ACHN (cell line): Measurements from ENCODE around the gene CRLF1.
A peak's percentile ranks its signal among the peaks of the same experiment; 100 is the strongest.
"Not testable (repeated sequence)": the region's sequence is repeated elsewhere in the genome, so short reads cannot be mapped to it uniquely, and the experiment has no call there.

Experiments used
- DNase-seq: peaks from one replicate; pipeline ENCODE4 v3.0.0-alpha.2; 2015
- in situ Hi-C: cut with HindIII; loops from 2 replicates; pipeline ENCODE4 v1.10.0; 2017; ENCODE audit warnings: low sequenced_read_pairs, low pct_ligation_motif_present, low pct_unique_long_range_greater_than_20kb

CRLF1 gene

DNA sequence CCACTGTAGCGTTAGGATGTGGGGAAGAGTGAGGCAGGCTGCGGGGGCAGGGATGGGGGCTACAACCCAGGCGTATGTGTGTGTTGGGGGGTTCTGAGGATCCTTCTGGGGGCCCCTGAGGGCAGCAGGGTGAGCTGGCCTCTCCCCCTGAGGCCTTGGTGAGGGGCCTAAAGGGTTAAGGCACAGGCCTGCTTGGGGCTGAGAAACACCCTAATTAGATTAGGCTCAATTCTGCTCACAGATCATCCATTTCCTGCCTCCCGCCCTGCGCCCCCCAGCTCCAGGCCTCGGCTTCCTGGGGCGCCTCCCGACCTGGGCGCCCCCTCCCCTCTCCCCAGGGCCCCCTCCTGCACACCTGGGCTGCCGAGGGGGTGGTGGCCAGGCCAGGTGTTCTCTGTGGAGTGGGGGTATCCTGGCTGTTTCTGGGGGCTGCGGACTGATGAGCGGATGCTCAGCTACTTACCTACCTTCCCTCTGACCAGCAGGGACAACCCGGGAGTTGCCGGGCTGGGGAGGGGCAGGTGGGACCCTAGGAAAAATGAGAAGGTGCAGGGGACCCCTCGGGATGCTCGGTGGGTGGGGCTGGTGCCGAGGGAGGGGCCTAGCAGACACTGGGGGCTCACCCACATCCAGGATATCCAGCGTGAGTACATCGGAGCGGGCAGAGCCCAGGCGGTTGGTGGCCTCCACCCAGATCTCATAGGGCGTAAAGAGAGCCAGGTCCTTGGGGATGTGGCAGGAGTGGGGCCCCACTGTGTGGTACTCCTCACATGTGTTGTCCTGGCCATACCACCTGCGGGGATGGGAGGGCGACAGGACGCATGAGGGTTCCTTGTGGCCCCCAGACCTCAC, 8.6 kb downstream of the CRLF1 start:
- in situ Hi-C loops, result no loop called here
- no peak for DNase-seq

DNA sequence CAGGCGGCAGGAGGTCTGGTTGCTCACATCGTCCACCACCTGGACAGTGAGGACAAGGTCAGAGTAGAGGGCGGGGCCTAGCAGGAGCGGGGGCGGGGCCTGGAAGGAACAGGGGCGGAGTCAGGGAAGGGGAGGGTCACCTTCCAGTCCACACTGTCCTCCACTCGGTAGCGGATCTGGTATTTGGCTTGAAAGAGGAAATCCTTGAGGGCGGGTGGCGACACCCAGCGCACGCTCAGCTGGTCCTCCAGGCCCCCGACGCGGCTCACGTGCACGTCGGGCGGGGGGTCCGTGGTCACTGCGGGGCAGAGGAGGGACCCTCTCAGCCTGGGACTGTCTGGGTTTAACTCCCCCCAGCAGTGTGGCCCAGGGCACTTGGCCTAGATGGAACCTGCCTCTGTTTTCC, 9.8 kb downstream of the CRLF1 start:
- in situ Hi-C loops, result no loop called here
- DNase-seq, result no peak

DNA sequence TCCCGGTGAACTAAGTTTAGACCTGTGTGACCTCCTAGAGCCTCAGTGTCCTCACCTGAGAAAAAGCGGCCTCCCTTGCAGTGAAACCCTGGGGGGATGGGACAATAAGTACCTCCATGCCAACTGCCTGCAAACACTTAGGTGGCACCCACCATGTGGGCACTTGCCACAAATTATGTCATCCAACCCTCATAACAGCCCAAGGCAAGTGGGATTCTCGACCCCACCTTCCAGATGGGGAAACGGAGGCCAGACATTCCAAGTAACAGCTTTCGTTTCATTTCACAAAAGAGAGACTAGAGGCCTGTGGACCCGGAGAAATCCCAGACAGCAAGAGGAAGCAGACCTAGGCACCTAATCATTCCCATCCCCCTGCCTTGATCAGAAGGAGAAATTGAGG, 11.1 kb downstream of the CRLF1 start:
- no peak for DNase-seq
- in situ Hi-C loops, result no loop called here

DNA sequence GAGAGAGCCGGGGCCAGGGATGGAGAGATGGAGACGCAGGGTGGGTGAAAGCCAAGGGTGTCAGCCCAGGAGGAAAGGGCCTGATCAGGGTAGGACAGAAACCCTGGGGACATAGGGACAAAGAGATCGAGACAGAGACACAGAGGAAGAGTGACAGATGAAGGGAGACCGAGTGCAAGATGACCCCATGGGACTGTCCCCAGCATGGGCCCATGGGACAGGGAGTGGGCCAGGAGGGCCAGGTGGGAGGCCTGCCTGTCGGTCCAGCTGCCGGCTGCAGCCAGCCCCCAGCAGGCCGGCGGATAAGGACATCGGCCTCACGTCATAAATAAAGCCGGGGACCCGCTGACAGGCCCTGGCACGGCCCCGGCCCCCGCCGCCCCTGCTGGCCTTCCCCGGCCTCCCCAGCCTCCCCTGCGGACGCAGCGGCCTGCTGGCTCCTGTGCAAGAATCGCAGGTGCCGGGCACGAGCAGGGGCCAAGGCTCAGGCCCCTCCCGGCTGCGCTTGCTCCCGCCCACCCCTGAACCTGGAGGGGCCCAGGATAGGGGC, 11.7 kb downstream of the CRLF1 start:
- DNase-seq, result no peak
- in situ Hi-C loops, result no loop called here

DNA sequence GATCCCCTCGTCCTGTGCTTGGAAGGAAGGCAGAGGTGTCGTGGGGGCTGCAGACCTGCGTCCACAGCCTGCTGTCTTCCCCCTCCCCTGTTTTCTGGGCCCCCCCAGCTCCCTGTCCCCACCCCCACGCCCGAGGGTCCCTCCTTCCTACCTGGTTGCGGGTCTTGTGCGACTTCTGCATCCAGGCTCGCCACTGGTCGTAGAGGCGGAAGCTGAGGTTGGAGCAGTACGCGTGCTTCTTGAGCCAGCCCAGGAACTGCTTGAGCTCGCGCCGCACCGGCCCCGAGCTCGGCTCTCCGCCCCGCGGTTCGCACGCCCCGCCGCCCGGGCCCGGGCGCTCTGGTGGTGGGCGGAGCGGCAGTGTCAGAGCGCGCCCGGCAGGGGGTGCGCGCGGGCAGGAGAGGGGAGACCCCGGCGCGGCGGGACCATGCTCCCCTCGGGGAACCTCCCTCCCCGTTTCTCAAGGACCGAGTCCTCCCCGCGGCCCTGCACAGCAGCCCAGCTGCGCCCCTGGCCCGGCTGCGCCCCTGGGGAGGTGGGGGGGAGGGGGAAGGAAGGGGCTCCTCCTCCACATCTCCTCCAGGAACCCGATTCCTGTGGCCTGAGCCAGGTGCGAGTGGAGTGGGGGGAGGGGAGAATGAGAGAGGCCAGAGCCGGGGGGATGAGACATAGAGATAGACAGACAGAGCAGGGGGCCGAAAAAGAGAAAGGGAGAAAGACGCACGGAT, 12.3 kb downstream of the CRLF1 start:
- in situ Hi-C loops, result no loop called here

DNA sequence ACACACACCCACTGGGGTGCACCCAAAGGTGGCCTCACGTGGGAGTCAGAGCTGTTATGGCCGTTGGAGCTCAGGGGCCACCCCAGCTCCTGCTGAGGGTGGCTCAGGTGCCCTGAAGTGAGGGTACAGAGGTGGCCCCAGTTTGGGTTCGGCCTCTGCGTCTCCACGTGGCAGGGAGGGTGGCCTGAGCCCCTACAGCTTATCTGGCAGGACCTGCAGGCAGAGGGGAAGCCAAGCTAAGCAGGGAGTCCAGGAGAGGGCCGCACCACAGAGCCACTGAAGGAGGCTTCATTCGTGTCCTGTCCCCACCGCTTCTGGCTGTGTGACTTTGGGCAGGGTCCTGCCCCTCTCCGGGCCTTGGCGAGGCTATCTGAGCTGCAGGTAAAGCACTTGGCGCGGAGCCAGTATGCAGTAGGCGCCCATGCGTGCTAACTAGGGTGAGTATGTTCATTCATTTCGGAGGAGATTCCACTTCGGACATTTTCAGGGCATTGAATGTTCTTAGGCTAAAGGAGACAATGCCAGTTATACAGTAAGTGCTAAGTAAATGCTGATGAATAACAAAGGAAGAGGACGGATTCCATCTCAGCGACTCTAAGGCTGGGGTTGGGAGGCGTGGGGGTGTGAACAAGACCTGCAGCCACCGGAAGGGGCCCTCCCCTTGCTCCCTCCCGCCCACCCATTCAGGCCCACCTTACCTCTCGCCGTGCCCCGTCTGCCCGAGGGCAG, 13.1 kb downstream of the CRLF1 start:
- in situ Hi-C loops, result no loop called here

More for the DNA sequence above, 12.3 kb downstream of the CRLF1 start:
- DNase-seq, result peak; percentile 78

DNA sequence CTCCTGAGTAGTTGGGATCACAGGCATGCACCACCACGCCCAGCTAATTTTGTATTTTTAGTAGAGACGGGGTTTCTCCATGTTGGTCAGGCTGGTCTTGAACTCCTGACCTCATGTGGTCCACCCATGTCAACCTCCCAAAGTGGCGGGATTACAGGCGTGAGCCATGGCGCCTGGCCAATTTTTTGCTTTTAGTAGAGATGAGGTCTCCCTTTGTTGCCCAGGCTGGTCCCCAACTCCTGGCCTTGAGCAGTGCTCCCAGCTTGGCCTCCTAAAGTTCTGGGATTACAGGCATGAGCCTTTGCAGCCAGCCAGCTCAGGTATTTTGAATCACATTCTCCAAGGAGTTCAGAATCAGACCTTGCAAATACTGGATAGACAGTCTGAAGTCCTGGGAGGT, 13.9 kb downstream of the CRLF1 start:
- in situ Hi-C loops, result not testable (repeated sequence)

More for the DNA sequence above, 13.1 kb downstream of the CRLF1 start:
- DNase-seq, result no peak

DNA sequence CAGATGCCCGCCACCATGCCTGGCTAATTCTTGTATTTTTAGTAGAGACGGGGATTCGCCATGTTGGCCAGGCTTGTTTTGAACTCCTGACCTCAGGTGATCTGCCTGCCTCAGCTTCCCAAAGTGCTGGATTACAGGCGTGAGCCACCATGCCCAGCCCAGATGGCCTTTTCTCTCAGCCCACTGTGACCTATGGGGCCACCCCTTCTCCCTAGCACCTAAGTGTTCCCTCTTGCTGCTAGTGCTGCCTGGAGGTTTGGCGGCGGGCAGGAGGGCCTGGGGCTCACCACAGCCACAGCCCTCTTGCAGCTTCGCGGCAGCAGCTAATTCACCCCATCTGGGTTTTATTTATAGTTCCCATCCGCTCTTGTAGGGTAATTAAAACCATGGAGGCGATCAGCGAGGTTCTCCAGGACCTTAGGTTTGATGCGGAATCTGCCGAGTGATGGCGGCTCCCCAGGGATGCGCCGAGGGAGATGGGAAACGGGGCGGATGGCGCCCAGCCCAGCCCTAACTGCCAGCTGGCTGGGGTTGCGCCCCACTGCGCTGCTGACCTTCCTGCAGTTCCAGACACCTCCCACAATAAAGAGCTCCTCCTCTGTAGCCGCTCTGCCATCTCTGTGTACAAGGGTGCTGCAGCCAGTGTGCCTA, 14.7 kb downstream of the CRLF1 start:
- in situ Hi-C loops, result no loop called here
- no peak for DNase-seq

More for the DNA sequence above, 13.9 kb downstream of the CRLF1 start:
- DNase-seq, result not testable (repeated sequence)

DNA sequence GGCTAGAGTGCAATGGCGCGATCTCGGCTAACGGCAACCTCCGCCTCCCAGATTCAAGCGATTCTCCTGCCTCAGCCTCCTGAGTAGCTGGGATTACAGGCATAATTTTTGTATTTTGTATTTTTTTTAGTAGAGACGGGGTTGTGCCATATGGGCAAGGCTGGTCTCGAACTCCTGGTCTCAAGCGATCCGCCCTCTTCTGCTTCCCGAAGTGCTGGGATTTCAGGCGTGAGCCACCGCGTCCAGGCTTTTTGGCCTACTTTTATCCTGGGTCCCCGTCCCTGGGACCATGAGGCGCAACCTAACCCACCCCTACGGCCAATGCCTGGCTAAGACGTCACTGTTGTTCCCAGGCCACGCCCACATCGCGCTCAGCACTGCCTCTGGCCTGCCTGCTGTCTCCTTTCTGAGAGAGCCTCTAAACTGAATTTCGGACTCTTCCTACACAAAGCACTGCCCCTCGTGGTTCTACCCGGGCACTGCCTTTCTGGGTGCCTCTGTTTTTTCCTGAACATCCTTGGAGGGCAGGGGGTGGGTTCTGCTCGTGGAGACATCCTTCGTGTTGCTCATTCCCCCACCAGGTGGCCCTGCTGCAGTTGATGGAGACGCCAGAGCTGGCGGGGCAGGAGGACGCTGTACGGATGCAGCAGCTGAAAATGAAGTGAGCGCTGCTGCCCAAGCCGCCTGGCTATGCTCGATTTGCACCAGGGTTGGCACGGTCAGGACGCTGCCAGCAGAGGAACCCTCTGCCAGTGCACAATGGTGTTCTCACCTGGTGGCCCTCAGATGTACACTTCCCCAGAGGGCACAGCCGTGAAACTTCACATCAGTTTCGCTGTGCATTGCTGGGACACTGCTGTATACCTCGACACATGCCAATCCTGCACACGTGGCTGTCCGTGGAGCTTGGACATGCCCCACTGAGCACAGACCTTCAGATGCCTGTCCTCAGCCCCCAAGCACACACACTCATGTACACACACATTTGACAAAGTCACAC, 16.0 kb downstream of the CRLF1 start:
- in situ Hi-C loops, result no loop called here
- DNase-seq, result no peak

DNA sequence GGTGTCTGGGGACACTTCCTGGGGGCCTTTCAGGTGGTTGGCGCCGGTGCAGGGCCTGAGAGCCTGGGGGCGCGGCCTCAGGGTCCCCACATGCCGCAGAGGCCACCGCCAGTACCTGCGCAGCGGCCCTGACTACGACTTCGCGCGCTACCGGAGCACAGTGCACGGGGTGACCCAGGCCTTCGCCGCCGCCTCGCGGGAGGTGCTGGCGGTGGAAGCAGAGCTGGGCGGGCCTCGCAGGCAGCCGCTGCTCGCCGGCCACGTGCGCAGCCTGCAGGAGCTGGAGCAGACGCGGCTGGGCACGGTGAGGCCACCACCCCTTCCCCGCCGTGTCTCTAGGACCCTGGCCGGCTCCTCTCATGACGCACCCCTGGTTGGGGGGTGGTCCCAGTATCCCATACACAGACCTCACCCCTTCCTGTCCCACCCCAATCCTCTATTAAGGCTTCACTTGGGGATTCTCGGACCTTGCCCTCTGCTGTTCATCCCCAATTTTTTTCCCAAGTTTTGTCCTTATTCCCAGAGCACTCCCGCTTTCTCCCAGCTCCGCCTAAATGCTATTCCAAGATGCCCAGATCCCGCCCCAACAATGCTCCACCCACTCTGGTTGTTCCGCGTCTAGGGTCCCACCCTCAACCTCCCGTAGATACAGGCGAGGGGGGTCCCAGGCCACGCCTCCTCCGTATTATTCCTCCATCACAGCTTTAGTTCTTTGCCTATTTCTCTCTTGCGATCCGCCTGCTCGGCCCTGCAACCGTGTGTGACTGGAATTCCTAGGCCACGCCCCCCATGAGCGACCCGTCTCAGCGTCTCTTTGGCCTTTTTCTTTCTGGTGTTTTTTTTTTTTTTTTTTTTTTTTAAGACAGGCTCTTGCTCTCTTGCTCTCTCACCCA, 17.0 kb downstream of the CRLF1 start:
- in situ Hi-C loops, result no loop called here
- peak; percentile 72 for DNase-seq

DNA sequence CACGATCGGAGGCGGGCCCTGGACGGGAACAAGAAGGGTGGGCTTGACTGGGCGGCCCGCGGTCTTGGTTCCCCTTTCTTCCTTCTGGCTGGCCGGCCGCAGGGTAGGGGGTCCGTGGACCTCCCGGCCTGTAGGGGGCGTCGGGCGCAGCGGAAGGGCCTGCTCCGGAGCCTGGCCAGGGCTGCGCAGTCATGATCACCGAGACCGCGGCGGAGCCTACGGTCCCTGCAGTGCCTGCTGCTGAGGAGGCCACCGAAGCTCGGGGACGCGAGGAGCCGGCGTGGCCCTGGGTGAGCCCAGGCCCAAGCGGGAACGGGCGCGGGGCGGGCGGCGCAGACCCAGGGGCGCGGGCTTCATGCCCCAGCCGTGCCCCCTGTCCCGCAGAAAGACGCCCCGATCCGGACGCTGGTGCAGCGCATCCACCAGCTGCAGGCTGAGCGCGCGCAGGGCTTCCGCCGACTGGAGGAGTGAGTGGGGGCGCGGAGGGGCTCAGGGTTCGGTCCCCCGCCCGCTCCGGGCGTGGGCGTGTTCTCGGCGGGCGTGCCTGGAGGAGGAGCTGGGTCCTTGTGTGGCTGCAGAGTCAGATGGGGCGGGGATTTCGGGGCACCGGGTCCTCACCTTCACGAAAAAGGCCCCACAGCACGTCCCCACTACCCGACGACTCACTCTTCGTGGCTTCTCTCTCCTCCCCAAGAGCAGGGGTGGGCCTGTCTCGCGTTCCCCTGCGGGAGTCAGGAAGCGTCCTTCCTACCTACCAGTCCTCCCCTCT, 17.8 kb downstream of the CRLF1 start, which contains the start of gene REX1BD:
TSS of gene REX1BD (plus strand) at position 188 of the 769 bp plus-strand sequence. CDS start at position 192, 4 bp downstream.
- in situ Hi-C loops, result no loop called here
- DNase-seq, result peak; percentile 68

DNA sequence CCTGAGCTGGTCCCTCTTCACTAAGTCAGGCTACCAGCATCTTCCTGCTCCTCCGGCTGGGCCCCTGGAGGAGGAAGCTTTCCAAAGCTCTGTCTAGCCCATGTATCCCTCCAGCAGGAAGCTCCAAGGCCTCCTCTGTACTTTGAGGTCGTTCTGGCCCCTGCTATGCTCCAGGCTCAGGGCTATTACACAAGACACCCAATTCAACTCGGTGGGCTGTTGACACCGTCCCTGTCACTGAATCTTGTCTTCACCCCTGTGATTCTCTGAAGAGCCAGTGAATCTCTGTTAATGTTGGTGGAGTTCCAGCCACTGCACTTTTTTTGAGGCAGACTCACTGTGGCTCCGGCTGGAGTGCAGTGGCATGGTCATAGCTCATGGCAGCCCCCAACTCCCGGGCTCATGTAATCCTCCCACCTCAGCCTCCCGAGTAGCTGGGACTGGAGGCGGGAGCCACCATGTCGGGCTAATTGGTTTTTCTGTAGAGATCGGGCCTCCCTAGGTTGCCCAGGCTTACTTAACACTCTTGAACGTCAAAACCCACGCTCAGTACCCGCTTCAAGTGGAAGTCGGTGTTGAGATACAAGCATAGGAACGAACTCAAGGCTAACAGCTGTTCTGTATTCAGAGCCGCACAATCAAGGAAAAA, 18.5 kb downstream of the CRLF1 start:
- in situ Hi-C loops, result no loop called here
- no peak for DNase-seq

DNA sequence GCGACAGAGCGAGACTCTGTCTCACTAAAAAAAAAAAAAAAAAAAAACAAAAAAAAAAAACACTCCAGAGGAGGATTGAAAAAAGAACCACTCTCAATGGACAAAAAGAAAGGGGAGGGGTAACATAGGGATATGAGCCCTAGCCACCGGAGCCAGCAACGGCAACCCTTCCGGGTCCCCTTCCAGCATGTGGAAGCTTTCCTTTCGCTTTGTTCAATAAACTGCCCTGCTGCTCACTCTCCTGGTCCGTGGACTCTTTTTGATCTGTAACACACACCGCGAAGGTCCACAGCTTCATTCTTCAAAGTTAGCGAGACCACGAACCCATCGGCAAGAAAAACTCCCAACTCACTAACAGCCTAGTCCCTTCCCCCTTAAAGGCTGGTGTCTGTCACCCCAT, 19.0 kb downstream of the CRLF1 start:
- no peak for DNase-seq
- in situ Hi-C loops, result no loop called here

DNA sequence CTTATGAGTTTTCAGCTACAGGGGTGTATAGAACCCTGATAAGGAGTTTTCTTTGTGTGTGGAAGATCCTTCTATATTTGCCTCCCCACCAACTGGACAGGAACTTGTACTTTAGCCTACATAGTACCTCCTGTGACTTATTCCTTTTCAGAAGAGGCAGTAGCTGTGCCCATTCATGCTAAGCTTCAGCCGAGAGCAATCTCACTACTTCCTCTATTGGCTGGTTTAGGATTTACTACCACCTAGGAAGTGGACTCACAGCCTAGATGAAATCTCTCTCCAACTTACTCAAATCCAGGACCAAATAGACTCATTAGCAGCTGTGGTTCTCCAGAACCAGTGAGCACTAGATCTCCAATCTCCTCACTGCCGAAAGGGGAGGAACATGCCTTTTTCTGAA, 20.3 kb downstream of the CRLF1 start:
- no peak for DNase-seq
- in situ Hi-C loops, result no loop called here

DNA sequence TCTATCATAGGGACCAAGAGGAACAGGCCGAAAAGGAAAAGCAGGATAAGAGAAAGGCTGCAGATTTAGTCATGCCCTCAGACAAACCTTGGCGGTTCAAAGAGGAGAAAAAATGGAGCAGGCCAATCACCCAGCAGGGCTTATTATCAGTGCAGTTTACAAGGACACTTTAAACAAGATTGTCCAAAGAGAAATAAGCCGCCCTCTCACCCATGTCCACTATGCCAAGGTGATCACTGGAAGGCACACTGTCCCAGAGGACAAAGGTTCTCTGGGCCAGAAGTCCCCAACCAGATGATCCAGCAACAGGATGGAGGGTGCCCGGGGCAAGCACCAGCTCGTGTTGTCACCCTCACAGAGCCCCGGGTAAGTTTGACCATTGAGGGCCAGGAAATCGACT, 26.3 kb downstream of the CRLF1 start:
- DNase-seq, result no peak

More for the DNA sequence above, 26.3 kb downstream of the CRLF1 start:
- in situ Hi-C loops, result no loop called here
